WTC11 (cell line): Measurements from ENCODE around the gene PAPSS1. TPM values are rescaled to one million over a fixed set of nuclear protein-coding genes. Genes with fewer than 3 reads are reported as not detected.
"Not testable (repeated sequence)": the region's sequence is repeated elsewhere in the genome, so short reads cannot be mapped to it uniquely, and the experiment has no call there.

ENCODE experiments used
- ATAC-seq: fragments of 200-7000 bp; cut with Tn5 transposase; 2 replicates; pipeline ENCODE4 v1.10.0; 2021; ENCODE audit warnings: mild to moderate bottlenecking, moderate library complexity
- CTCF ChIA-PET: fragments of 300-600 bp; sonication (Branson Sonifier 250); formaldehyde crosslinking; loops from one replicate; lab custom pipeline; 2021; ENCODE audit warnings: antibody characterized with exemption; lab: Charles Lee
- POLR2A ChIA-PET: fragments of 350-600 bp; sonication (Branson Sonifier 250); formaldehyde crosslinking; loops from one replicate; lab custom pipeline; 2021; ENCODE audit warnings: antibody characterized with exemption; lab: Charles Lee
- DNase-seq: peaks from one replicate; pipeline ENCODE4 v3.0.0; 2021; ENCODE audit warnings: low spot score
- H3K27ac Mint-ChIP-seq: 2 replicates; pipeline ENCODE4 v1.8.0; 2021; ENCODE audit warnings: mixed read lengths
- H3K27me3 Mint-ChIP-seq: 2 replicates; pipeline ENCODE4 v1.8.0; 2021; ENCODE audit warnings: low read depth, mild to moderate bottlenecking, moderate library complexity, mixed read lengths
- H3K36me3 Mint-ChIP-seq: 2 replicates; pipeline ENCODE4 v1.8.0; 2021; ENCODE audit warnings: mixed read lengths
- H3K4me1 Mint-ChIP-seq: 2 replicates; pipeline ENCODE4 v1.8.0; 2022; ENCODE audit warnings: mixed read lengths
- H3K4me3 Mint-ChIP-seq: 2 replicates; pipeline ENCODE4 v1.8.0; 2021; ENCODE audit warnings: mild to moderate bottlenecking, moderate library complexity, mixed read lengths
- H3K9me3 Mint-ChIP-seq: 2 replicates; pipeline ENCODE4 v1.8.0; 2021; ENCODE audit warnings: mixed read lengths
- ATF2 ChIP-seq: sonication (generic); formaldehyde crosslinking; IDR thresholded peaks from 2 replicates; pipeline ENCODE4 v1.8.1; 2022; ENCODE audit warnings: low read depth, missing genetic modification reagents, borderline replicate concordance
- ELF4 ChIP-seq: sonication (generic); formaldehyde crosslinking; IDR thresholded peaks from 2 replicates; pipeline ENCODE4 v1.8.1; 2022; ENCODE audit warnings: low read depth, mild to moderate bottlenecking, moderate library complexity, missing genetic modification reagents
- JUN ChIP-seq: sonication (generic); formaldehyde crosslinking; IDR thresholded peaks from 2 replicates; pipeline ENCODE4 v1.8.0; 2023; ENCODE audit warnings: mild to moderate bottlenecking, missing genetic modification reagents
- KAT7 ChIP-seq: sonication (generic); formaldehyde crosslinking; IDR thresholded peaks from 2 replicates; pipeline ENCODE4 v1.8.1; 2023; ENCODE audit warnings: missing genetic modification reagents, mild to moderate bottlenecking, borderline replicate concordance
- RORB ChIP-seq: fragments of 250-450 bp; sonication (Bioruptor Pico); IDR thresholded peaks from 2 replicates; pipeline ENCODE4 v1.9.0; 2021; ENCODE audit warnings: mild to moderate bottlenecking
- TEAD4 ChIP-seq: sonication (generic); formaldehyde crosslinking; IDR thresholded peaks from 2 replicates; pipeline ENCODE4 v1.8.0; 2022; ENCODE audit warnings: mild to moderate bottlenecking, missing genetic modification reagents
- ZNF416 ChIP-seq: fragments of 250-450 bp; sonication (Bioruptor Pico); IDR thresholded peaks from 2 replicates; pipeline ENCODE4 v1.9.0; 2021; ENCODE audit warnings: mild to moderate bottlenecking, inconsistent platforms
- ZNF425 ChIP-seq: fragments of 250-450 bp; sonication (Bioruptor Pico); conservative IDR thresholded peaks from 2 replicates; pipeline ENCODE4 v1.9.0; 2021; ENCODE audit warnings: mild to moderate bottlenecking
- total RNA-seq: library from RNA; stranded (reverse); gene quantifications from 3 replicates; pipeline ENCODE4 v1.2.3, GENCODE V29; 2021
- TF ChIP-seq, protein P1 (sequence below): fragments of 250-450 bp; sonication (Bioruptor Pico); IDR thresholded peaks from 2 replicates; pipeline ENCODE4 v1.9.0; 2021; ENCODE audit warnings: moderate library complexity, mild to moderate bottlenecking, inconsistent platforms, borderline replicate concordance
- TF ChIP-seq, protein P2 (sequence below): sonication (generic); formaldehyde crosslinking; IDR thresholded peaks from 2 replicates; pipeline ENCODE4 v1.8.1; 2022; ENCODE audit warnings: missing genetic modification reagents, borderline replicate concordance
- TF ChIP-seq, protein P3 (sequence below): fragments of 250-450 bp; sonication (Bioruptor Pico); IDR thresholded peaks from 2 replicates; pipeline ENCODE4 v1.9.0; 2021; ENCODE audit warnings: mild to moderate bottlenecking
- TF ChIP-seq, protein P4 (sequence below): sonication (generic); formaldehyde crosslinking; IDR thresholded peaks from 2 replicates; pipeline ENCODE4 v1.8.1; 2023; ENCODE audit warnings: mild to moderate bottlenecking, missing genetic modification reagents
- TF ChIP-seq, protein P5 (sequence below): fragments of 250-450 bp; sonication (Bioruptor Pico); IDR thresholded peaks from 2 replicates; pipeline ENCODE4 v2.1.2; 2022; ENCODE audit warnings: mild to moderate bottlenecking, moderate library complexity
- TF ChIP-seq, protein P6 (sequence below): fragments of 250-450 bp; sonication (Bioruptor Pico); IDR thresholded peaks from 2 replicates; pipeline ENCODE4 v1.8.0; 2021; ENCODE audit warnings: mild to moderate bottlenecking

The PAPSS1 gene
- total RNA-seq, 1 experiment from 2014 or later: 62.9 TPM

GRCh38 chr4:107729050-107729449, 9.0 kb upstream of the PAPSS1 start:
- POLR2A ChIA-PET, ATAC-seq, H3K36me3 Mint-ChIP-seq, H3K9me3 Mint-ChIP-seq, CTCF ChIA-PET, DNase-seq, H3K4me3 Mint-ChIP-seq, H3K27ac Mint-ChIP-seq: not testable (repeated sequence)
- peaks cover 27% of the 10 kb centered on the region for H3K27me3 Mint-ChIP-seq
- peaks cover 12% of the 10 kb centered on the region for H3K4me1 Mint-ChIP-seq

- DNase-seq, H3K4me1 Mint-ChIP-seq, H3K4me3 Mint-ChIP-seq, ATAC-seq, POLR2A ChIA-PET, H3K27me3 Mint-ChIP-seq, CTCF ChIA-PET, H3K27ac Mint-ChIP-seq, H3K36me3 Mint-ChIP-seq, H3K9me3 Mint-ChIP-seq: not testable (repeated sequence)
Measured at GRCh38 chr4:107726131-107726925, 6.3 kb upstream of the PAPSS1 start.

DNA sequence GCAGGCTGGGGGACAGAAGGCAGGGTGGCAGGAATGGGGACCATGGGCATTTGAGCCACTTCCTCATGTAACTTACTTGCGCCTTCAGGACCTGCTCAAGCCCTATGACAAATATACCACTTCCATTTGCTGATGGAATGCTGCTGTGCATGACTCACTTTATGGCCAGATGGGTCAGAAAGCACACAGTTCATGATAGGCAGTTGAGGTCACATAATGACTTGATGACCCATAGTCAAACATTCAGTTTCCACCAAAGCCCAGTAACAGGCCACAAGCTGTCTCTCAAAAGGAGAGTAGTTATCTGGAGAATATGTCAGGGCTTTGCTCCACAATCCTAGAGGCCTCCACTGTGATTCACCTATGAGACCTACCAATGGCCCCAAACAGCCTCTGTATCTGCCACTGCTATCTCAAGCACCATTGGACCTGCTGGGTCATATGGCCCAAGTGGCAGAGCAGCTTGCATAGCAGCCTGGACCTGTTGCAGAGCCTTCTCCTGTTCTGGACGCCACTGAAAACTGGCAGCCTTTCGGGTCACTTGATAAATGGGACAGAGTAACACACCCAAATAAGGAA, 5.3 kb upstream of the PAPSS1 start:
- ChIA-PET CTCF (no interaction called here), POLR2A (no interaction called here)
- ATAC-seq (no peak), DNase-seq (no peak)
- Mint-ChIP-seq H3K4me3 (no peak overlapping the region), H3K4me1 (peaks cover 10% of the 10 kb centered on the region), H3K27me3 (peaks cover 3% of the 10 kb centered on the region; the same call in 1 of the 2 replicates), H3K9me3 (peaks cover 4% of the 10 kb centered on the region; the same call in 1 of the 2 replicates), H3K27ac (no peak overlapping the region), H3K36me3 (no peaks in the 10 kb centered on the region)
- TF ChIP-seq ELF4 (CRISPR knock-in tag) (no peak), ZNF416 (CRISPR knock-in tag) (no peak), RORB (CRISPR knock-in tag) (no peak), KAT7 (CRISPR knock-in tag) (no peak), JUN (CRISPR knock-in tag) (no peak), TEAD4 (CRISPR knock-in tag) (no peak), ZNF425 (no peak), ATF2 (no peak)
- TF ChIP-seq, protein P1, sequence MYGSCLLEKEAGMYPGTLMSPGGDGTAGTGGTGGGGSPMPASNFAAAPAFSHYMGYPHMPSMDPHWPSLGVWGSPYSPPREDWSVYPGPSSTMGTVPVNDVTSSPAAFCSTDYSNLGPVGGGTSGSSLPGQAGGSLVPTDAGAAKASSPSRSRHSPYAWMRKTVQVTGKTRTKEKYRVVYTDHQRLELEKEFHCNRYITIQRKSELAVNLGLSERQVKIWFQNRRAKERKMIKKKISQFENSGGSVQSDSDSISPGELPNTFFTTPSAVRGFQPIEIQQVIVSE (CRISPR knock-in tag): no peak
- TF ChIP-seq, protein P2, sequence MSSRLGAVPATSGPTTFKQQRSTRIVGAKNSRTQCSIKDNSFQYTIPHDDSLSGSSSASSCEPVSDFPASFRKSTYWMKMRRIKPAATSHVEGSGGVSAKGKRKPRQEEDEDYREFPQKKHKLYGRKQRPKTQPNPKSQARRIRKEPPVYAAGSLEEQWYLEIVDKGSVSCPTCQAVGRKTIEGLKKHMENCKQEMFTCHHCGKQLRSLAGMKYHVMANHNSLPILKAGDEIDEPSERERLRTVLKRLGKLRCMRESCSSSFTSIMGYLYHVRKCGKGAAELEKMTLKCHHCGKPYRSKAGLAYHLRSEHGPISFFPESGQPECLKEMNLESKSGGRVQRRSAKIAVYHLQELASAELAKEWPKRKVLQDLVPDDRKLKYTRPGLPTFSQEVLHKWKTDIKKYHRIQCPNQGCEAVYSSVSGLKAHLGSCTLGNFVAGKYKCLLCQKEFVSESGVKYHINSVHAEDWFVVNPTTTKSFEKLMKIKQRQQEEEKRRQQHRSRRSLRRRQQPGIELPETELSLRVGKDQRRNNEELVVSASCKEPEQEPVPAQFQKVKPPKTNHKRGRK: no peak
- TF ChIP-seq, protein P3, sequence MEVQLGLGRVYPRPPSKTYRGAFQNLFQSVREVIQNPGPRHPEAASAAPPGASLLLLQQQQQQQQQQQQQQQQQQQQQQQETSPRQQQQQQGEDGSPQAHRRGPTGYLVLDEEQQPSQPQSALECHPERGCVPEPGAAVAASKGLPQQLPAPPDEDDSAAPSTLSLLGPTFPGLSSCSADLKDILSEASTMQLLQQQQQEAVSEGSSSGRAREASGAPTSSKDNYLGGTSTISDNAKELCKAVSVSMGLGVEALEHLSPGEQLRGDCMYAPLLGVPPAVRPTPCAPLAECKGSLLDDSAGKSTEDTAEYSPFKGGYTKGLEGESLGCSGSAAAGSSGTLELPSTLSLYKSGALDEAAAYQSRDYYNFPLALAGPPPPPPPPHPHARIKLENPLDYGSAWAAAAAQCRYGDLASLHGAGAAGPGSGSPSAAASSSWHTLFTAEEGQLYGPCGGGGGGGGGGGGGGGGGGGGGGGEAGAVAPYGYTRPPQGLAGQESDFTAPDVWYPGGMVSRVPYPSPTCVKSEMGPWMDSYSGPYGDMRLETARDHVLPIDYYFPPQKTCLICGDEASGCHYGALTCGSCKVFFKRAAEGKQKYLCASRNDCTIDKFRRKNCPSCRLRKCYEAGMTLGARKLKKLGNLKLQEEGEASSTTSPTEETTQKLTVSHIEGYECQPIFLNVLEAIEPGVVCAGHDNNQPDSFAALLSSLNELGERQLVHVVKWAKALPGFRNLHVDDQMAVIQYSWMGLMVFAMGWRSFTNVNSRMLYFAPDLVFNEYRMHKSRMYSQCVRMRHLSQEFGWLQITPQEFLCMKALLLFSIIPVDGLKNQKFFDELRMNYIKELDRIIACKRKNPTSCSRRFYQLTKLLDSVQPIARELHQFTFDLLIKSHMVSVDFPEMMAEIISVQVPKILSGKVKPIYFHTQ (CRISPR knock-in tag): no peak
- TF ChIP-seq, protein P4, sequence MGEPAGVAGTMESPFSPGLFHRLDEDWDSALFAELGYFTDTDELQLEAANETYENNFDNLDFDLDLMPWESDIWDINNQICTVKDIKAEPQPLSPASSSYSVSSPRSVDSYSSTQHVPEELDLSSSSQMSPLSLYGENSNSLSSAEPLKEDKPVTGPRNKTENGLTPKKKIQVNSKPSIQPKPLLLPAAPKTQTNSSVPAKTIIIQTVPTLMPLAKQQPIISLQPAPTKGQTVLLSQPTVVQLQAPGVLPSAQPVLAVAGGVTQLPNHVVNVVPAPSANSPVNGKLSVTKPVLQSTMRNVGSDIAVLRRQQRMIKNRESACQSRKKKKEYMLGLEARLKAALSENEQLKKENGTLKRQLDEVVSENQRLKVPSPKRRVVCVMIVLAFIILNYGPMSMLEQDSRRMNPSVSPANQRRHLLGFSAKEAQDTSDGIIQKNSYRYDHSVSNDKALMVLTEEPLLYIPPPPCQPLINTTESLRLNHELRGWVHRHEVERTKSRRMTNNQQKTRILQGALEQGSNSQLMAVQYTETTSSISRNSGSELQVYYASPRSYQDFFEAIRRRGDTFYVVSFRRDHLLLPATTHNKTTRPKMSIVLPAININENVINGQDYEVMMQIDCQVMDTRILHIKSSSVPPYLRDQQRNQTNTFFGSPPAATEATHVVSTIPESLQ (CRISPR knock-in tag): no peak
- TF ChIP-seq, protein P5, sequence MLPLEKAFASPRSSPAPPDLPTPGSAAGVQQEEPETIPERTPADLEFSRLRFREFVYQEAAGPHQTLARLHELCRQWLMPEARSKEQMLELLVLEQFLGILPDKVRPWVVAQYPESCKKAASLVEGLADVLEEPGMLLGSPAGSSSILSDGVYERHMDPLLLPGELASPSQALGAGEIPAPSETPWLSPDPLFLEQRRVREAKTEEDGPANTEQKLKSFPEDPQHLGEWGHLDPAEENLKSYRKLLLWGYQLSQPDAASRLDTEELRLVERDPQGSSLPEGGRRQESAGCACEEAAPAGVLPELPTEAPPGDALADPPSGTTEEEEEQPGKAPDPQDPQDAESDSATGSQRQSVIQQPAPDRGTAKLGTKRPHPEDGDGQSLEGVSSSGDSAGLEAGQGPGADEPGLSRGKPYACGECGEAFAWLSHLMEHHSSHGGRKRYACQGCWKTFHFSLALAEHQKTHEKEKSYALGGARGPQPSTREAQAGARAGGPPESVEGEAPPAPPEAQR (CRISPR knock-in tag): no peak
- TF ChIP-seq, protein P6, sequence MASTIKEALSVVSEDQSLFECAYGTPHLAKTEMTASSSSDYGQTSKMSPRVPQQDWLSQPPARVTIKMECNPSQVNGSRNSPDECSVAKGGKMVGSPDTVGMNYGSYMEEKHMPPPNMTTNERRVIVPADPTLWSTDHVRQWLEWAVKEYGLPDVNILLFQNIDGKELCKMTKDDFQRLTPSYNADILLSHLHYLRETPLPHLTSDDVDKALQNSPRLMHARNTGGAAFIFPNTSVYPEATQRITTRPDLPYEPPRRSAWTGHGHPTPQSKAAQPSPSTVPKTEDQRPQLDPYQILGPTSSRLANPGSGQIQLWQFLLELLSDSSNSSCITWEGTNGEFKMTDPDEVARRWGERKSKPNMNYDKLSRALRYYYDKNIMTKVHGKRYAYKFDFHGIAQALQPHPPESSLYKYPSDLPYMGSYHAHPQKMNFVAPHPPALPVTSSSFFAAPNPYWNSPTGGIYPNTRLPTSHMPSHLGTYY: no peak
